OCI-LY3 (cell line): Measurements from ENCODE around the gene PWP1.

ENCODE experiments used
- H2AFZ ChIP-seq: fragments of 200-600, 300-600 bp; shearing (Covaris generic); 2 replicates; pipeline ENCODE4 v1.6.0; 2014; ENCODE audit warnings: antibody characterized with exemption, low read depth, low read length
- H3K27ac ChIP-seq: fragments of 200-600, 300-600 bp; sonication (generic); 2 replicates; pipeline ENCODE4 v1.5.1; 2014; ENCODE audit warnings: mild to moderate bottlenecking, low read length, moderate library complexity, mixed read lengths
- H3K27me3 ChIP-seq: fragments of 200-600, 300-600 bp; sonication (generic); 2 replicates; pipeline ENCODE4 v1.6.1; 2014; ENCODE audit warnings: low read depth, low read length, mixed read lengths
- H3K36me3 ChIP-seq: fragments of 200-600, 300-600 bp; sonication (generic); replicated peaks from 2 replicates; pipeline ENCODE3; 2014; ENCODE audit warnings: low read depth, low read length, mixed read lengths
- H3K4me1 ChIP-seq: fragments of 300-600, 200-600 bp; sonication (generic); 2 replicates; pipeline ENCODE4 v1.6.1; 2014; ENCODE audit warnings: low read length, mixed read lengths
- H3K4me2 ChIP-seq: fragments of 200-600, 300-600 bp; sonication (generic); 2 replicates; pipeline ENCODE4 v1.6.1; 2014; ENCODE audit warnings: low read length, mixed read lengths
- H3K4me3 ChIP-seq: fragments of 300-600, 200-600 bp; sonication (generic); 2 replicates; pipeline ENCODE4 v1.5.1; 2014; ENCODE audit warnings: antibody characterized with exemption, mild to moderate bottlenecking, low read length, moderate library complexity
- H3K79me2 ChIP-seq: fragments of 300-600, 200-600 bp; shearing (Covaris generic); 2 replicates; pipeline ENCODE4 v1.6.1; 2014; ENCODE audit warnings: mild to moderate bottlenecking, low read length, mixed read lengths
- H3K9ac ChIP-seq: fragments of 300-600, 200-600 bp; shearing (Covaris generic); 2 replicates; pipeline ENCODE4 v1.6.0; 2014; ENCODE audit warnings: mild to moderate bottlenecking, low read length, moderate library complexity
- H3K9me3 ChIP-seq: fragments of 200-600, 300-600 bp; shearing (Covaris generic); 2 replicates; pipeline ENCODE4 v1.6.1; 2014; ENCODE audit warnings: low read length, mixed read lengths; ENCODE audit not compliant: insufficient read depth
- H4K20me1 ChIP-seq: fragments of 200-600, 300-600 bp; sonication (generic); 2 replicates; pipeline ENCODE4 v1.6.1; 2016; ENCODE audit warnings: low read length, mixed read lengths; ENCODE audit not compliant: insufficient read depth
- CTCF ChIP-seq: fragments of 200-600, 300-600 bp; sonication (generic); IDR thresholded peaks from 2 replicates; pipeline ENCODE4 v1.5.1; 2014; ENCODE audit warnings: antibody characterized with exemption, low read length, low read depth
- EZH2phosphoT487 ChIP-seq: fragments of 200-600 bp; shearing (Covaris generic); IDR thresholded peaks from 2 replicates; pipeline ENCODE4 v1.6.1; 2018; ENCODE audit warnings: antibody characterized with exemption, mixed run types, low read depth

Gene PWP1

GRCh38 chr12:107661830-107662229 lies 23.8 kb upstream of the PWP1 start:
- peak overlapping the region; percentile 43 for H3K4me2 ChIP-seq
- no peaks in the 10 kb centered on the region for H3K9me3 ChIP-seq
- H3K27me3 ChIP-seq = peaks cover 7% of the 10 kb centered on the region
- H2AFZ ChIP-seq = no peak overlapping the region
- no peak overlapping the region for H3K27ac ChIP-seq
- H3K9ac ChIP-seq = no peak overlapping the region
- no peaks in the 10 kb centered on the region for H3K79me2 ChIP-seq
- H3K36me3 ChIP-seq = no peaks in the 10 kb centered on the region
- H4K20me1 ChIP-seq = no peaks in the 10 kb centered on the region
- H3K4me3 ChIP-seq = 0 out of 2 replicates have a peak overlapping the region, but pooled peaks have one; percentile 9
- peaks cover 18% of the 10 kb centered on the region for H3K4me1 ChIP-seq
- TF ChIP-seq EZH2phosphoT487 (no peak), CTCF (no peak)

GRCh38 chr12:107662484-107662883 lies 23.1 kb upstream of the PWP1 start:
- no peak for TF ChIP-seq CTCF
- no peak for TF ChIP-seq EZH2phosphoT487
- Histone ChIP-seq H3K4me2 (peak overlapping the region; percentile 43), H3K4me1 (peaks cover 18% of the 10 kb centered on the region)

GRCh38 chr12:107663277-107663676 lies 22.3 kb upstream of the PWP1 start:
- no peaks in the 10 kb centered on the region for H3K79me2 ChIP-seq
- TF ChIP-seq EZH2phosphoT487 = no peak
- no peak for TF ChIP-seq CTCF
- H3K27ac ChIP-seq = no peak overlapping the region
- no peak overlapping the region for H2AFZ ChIP-seq
- H3K4me1 ChIP-seq = peaks cover 18% of the 10 kb centered on the region
- no peak overlapping the region for H3K9ac ChIP-seq
- H3K4me3 ChIP-seq = no peak overlapping the region
- peaks cover 17% of the 10 kb centered on the region for H3K27me3 ChIP-seq
- no peak overlapping the region for H3K4me2 ChIP-seq
- no peaks in the 10 kb centered on the region for H3K36me3 ChIP-seq
- no peaks in the 10 kb centered on the region for H4K20me1 ChIP-seq
- no peaks in the 10 kb centered on the region for H3K9me3 ChIP-seq

More at GRCh38 chr12:107662484-107662883, 23.1 kb upstream of the PWP1 start:
- no peak overlapping the region for H2AFZ ChIP-seq
- no peak overlapping the region for H3K4me3 ChIP-seq
- H3K79me2 ChIP-seq = no peaks in the 10 kb centered on the region
- no peak overlapping the region for H3K9ac ChIP-seq
- no peaks in the 10 kb centered on the region for H4K20me1 ChIP-seq
- H3K9me3 ChIP-seq = no peaks in the 10 kb centered on the region
- H3K27ac ChIP-seq = no peak overlapping the region
- no peaks in the 10 kb centered on the region for H3K36me3 ChIP-seq
- peaks cover 9% of the 10 kb centered on the region for H3K27me3 ChIP-seq

GRCh38 chr12:107666009-107666408 lies 19.6 kb upstream of the PWP1 start:
- H3K4me3 ChIP-seq = no peak overlapping the region
- no peaks in the 10 kb centered on the region for H3K9me3 ChIP-seq
- H3K36me3 ChIP-seq = no peaks in the 10 kb centered on the region
- no peak overlapping the region for H3K4me2 ChIP-seq
- H4K20me1 ChIP-seq = no peaks in the 10 kb centered on the region
- H3K9ac ChIP-seq = no peak overlapping the region
- no peaks in the 10 kb centered on the region for H3K79me2 ChIP-seq
- H3K27ac ChIP-seq = no peak overlapping the region
- H3K4me1 ChIP-seq = peaks cover 18% of the 10 kb centered on the region
- no peak overlapping the region for H2AFZ ChIP-seq
- TF ChIP-seq CTCF (no peak), EZH2phosphoT487 (no peak)
- peaks cover 41% of the 10 kb centered on the region for H3K27me3 ChIP-seq
